T-cell (primary cell): ENCODE measurements around the gene FLVCR2. TPM values are rescaled to one million over a fixed set of nuclear protein-coding genes. Genes with fewer than 3 reads are reported as not detected.

Experiments
- ATAC-seq, 4 experiments: fragments of 200-7000 bp in 3 of 4; fragments of 150-1000 bp in 1 of 4; cut with Tn5 transposase; replicated peaks in 1 of 4; 1 replicate in 3 of 4; 2 replicates in 1 of 4; pipeline ENCODE4 v1.10.0; 2021; ENCODE audit warnings: moderate library complexity in 3 of 4, mild to moderate bottlenecking in 2 of 4, moderate number of reproducible peaks in 1 of 4
- CTCF ChIA-PET, 2 donors: fragments of 300-600 bp; sonication (Branson Sonifier 250); formaldehyde crosslinking; loops; one replicate each; lab custom pipeline; 2022; ENCODE audit warnings: antibody characterized with exemption in 2 of 2; lab: Charles Lee
- POLR2A ChIA-PET, 2 donors: fragments of 300-600 bp; sonication (Branson Sonifier 250); formaldehyde crosslinking; loops; one replicate each; lab custom pipeline; 2022; ENCODE audit warnings: antibody characterized with exemption in 2 of 2; lab: Charles Lee
- DNase-seq, 35 experiments: peaks; one replicate each; pipeline versions ENCODE4 v3.0.0 to v3.0.0-alpha.2; 2013 to 2023
- H3K27ac ChIP-seq: one replicate; pipeline ENCODE4 v1.5.1; 2013; ENCODE audit warnings: low read length
- H3K27me3 ChIP-seq, 2 experiments: replicated peaks in 1 of 2; 1 replicate in 1 of 2; 2 replicates in 1 of 2; pipeline versions ENCODE4 v1.6.1 to v1.7.0; 2013; ENCODE audit warnings: low read length in 1 of 2, mixed read lengths in 1 of 2; ENCODE audit not compliant: control insufficient read depth in 2 of 2, insufficient read depth in 2 of 2; ENCODE audit errors: extremely low read depth in 1 of 2
- H3K36me3 ChIP-seq, 2 donors: 1 replicate in 1 of 2; 2 replicates in 1 of 2; pipeline versions ENCODE4 v1.6.1 to v1.7.0; 2013; ENCODE audit warnings: low read length in 1 of 2; ENCODE audit not compliant: control insufficient read depth in 2 of 2, insufficient read depth in 1 of 2; ENCODE audit errors: extremely low read depth in 1 of 2
- H3K4me1 ChIP-seq, 2 experiments: 1 replicate in 1 of 2; 2 replicates in 1 of 2; pipeline versions ENCODE4 v1.6.1 to v1.7.0; 2013; ENCODE audit warnings: low read length in 2 of 2, mixed read lengths in 1 of 2; ENCODE audit not compliant: insufficient read depth in 2 of 2, control insufficient read depth in 1 of 2; ENCODE audit errors: extremely low read depth in 1 of 2
- H3K4me3 ChIP-seq, 2 donors: 1 replicate in 1 of 2; 2 replicates in 1 of 2; pipeline versions ENCODE4 v1.5.1 to v1.7.0; 2013; ENCODE audit warnings: mild to moderate bottlenecking in 2 of 2, low read length in 1 of 2, moderate library complexity in 1 of 2; ENCODE audit not compliant: control insufficient read depth in 1 of 2; ENCODE audit errors: extremely low read depth in 1 of 2
- H3K9me3 ChIP-seq: 2 replicates; pipeline ENCODE4 v1.7.0; 2013
- H3K27ac Mint-ChIP-seq, 2 donors: one replicate each; pipeline ENCODE4 v1.8.0; 2020 to 2021; ENCODE audit warnings: mild to moderate bottlenecking in 2 of 2, mixed read lengths in 2 of 2
- H3K27me3 Mint-ChIP-seq, 2 donors: one replicate each; pipeline ENCODE4 v1.8.0; 2021 to 2022; ENCODE audit warnings: mixed read lengths in 2 of 2
- H3K36me3 Mint-ChIP-seq: one replicate; pipeline ENCODE4 v1.8.0; 2021; ENCODE audit warnings: mixed read lengths
- H3K4me1 Mint-ChIP-seq, 3 donors: one replicate each; pipeline ENCODE4 v1.8.0; 2020 to 2022; ENCODE audit warnings: mixed read lengths in 3 of 3, mild to moderate bottlenecking in 1 of 3
- H3K4me3 Mint-ChIP-seq, 3 donors: one replicate each; pipeline ENCODE4 v1.8.0; 2020 to 2022; ENCODE audit warnings: mild to moderate bottlenecking in 3 of 3, mixed read lengths in 3 of 3, moderate library complexity in 3 of 3
- H3K9me3 Mint-ChIP-seq, 3 donors: one replicate each; pipeline ENCODE4 v1.8.0; 2020 to 2022; ENCODE audit warnings: mixed read lengths in 3 of 3
- WGBS: methylation state at CpG from one replicate; pipeline ENCODE4 v1.1.5; 2013; ENCODE audit warnings: missing lambda C conversion rate; ENCODE audit not compliant: insufficient coverage; 5-methylcytosine and 5-hydroxymethylcytosine counted together
- total RNA-seq, 35 experiments: library from RNA in 6 of 35; stranded (reverse) in 6 of 35; fragments of 120-200 nt in 1 of 35; gene quantifications; one replicate each; pipeline versions ENCODE4 v1.2.1 to v1.2.4 and lab custom pipeline; 2013 to 2026

The FLVCR2 gene
- total RNA-seq, 5 donors from 2014 or later (not counting 1 experiment from before 2014, with no cell fraction given), result 1.1 to 7.1 (median 3.1) TPM

- no peak for DNase-seq
- Mint-ChIP-seq H3K36me3 (peaks cover 44% of the 10 kb centered on the region), H3K27me3 (no peaks in the 10 kb centered on the region), H3K27ac (no peak overlapping the region), H3K9me3 (no peaks in the 10 kb centered on the region), H3K4me1 (no peaks in the 10 kb centered on the region), H3K4me3 (no peak overlapping the region)
- Histone ChIP-seq H3K27ac (no peak overlapping the region), H3K9me3 (no peaks in the 10 kb centered on the region), H3K4me1 (no peaks in the 10 kb centered on the region), H3K36me3 (peaks cover 4 to 36% of the 10 kb centered on the region in 2 donors), H3K4me3 (no peak overlapping the region), H3K27me3 (no peaks in the 10 kb centered on the region)
- ChIA-PET CTCF (no interaction called here), POLR2A (no interaction called here)
- ATAC-seq, result no peak
These were observed 66.6 kb downstream of the FLVCR2 start for GRCh38 chr14:75645056-75645455.

GRCh38 chr14:75646762-75647161, 68.3 kb downstream of the FLVCR2 start:
- POLR2A ChIA-PET, result no interaction called here
- H3K36me3 ChIP-seq, result peaks cover 14 to 53% of the 10 kb centered on the region in 2 donors
- no peaks in the 10 kb centered on the region for H3K4me1 Mint-ChIP-seq
- H3K9me3 Mint-ChIP-seq, result no peaks in the 10 kb centered on the region
- 96% methylated on average over 5 of the region's 6 CpGs for WGBS
- H3K27ac ChIP-seq, result no peak overlapping the region
- no peak overlapping the region for H3K4me3 ChIP-seq
- CTCF ChIA-PET, result interaction anchor here in 1 of 2 donors (0.6 kb wide), 1 partner anchor 338 kb away, joined by 6 read pairs; no protein-coding TSS in a partner anchor
- H3K4me3 Mint-ChIP-seq, result no peak overlapping the region
- no peaks in the 10 kb centered on the region for H3K27me3 Mint-ChIP-seq
- no peaks in the 10 kb centered on the region for H3K4me1 ChIP-seq
- no peaks in the 10 kb centered on the region for H3K27me3 ChIP-seq
- DNase-seq (no peak), ATAC-seq (no peak)
- H3K36me3 Mint-ChIP-seq, result peaks cover 43% of the 10 kb centered on the region
- H3K9me3 ChIP-seq, result no peaks in the 10 kb centered on the region
- peak overlapping the region in 1 of 2 donors; percentile 16 for H3K27ac Mint-ChIP-seq

- Mint-ChIP-seq H3K36me3 (peaks cover 50% of the 10 kb centered on the region), H3K4me3 (no peak overlapping the region), H3K27ac (no peak overlapping the region), H3K9me3 (no peaks in the 10 kb centered on the region), H3K4me1 (no peaks in the 10 kb centered on the region), H3K27me3 (no peaks in the 10 kb centered on the region)
- ChIA-PET CTCF (no interaction called here), POLR2A (no interaction called here)
- Histone ChIP-seq H3K4me3 (no peak overlapping the region), H3K27ac (no peak overlapping the region), H3K27me3 (no peaks in the 10 kb centered on the region), H3K9me3 (no peaks in the 10 kb centered on the region), H3K36me3 (peaks cover 14 to 62% of the 10 kb centered on the region in 2 donors), H3K4me1 (no peaks in the 10 kb centered on the region)
- no peak for ATAC-seq
- WGBS, result 100% methylated on average over 1 of the region's 3 CpGs
- DNase-seq, result no peak
These were observed 69.2 kb downstream of the FLVCR2 start for GRCh38 chr14:75647640-75648039.

- H3K27ac ChIP-seq, result no peak overlapping the region
- 91% methylated on average over 6 of the region's 9 CpGs for WGBS
These were observed 69.8 kb downstream of the FLVCR2 start for GRCh38 chr14:75648066-75648838.

GRCh38 chr14:75649337-75649736, 70.9 kb downstream of the FLVCR2 start:
- peaks cover 51% of the 10 kb centered on the region for H3K36me3 Mint-ChIP-seq
- H3K27ac Mint-ChIP-seq, result no peak overlapping the region
- POLR2A ChIA-PET, result no interaction called here

More at GRCh38 chr14:75648066-75648838, 69.8 kb downstream of the FLVCR2 start:
- peaks cover 53% of the 10 kb centered on the region for H3K36me3 Mint-ChIP-seq
- CTCF ChIA-PET, result no interaction called here
- Histone ChIP-seq H3K9me3 (no peaks in the 10 kb centered on the region), H3K27me3 (no peaks in the 10 kb centered on the region), H3K4me1 (no peaks in the 10 kb centered on the region), H3K4me3 (no peak overlapping the region), H3K36me3 (peaks cover 14 to 66% of the 10 kb centered on the region in 2 donors)
- no peak overlapping the region for H3K4me3 Mint-ChIP-seq
- H3K27ac Mint-ChIP-seq, result no peak overlapping the region
- no peaks in the 10 kb centered on the region for H3K9me3 Mint-ChIP-seq
- DNase-seq (no peak), ATAC-seq (no peak)
- POLR2A ChIA-PET, result no interaction called here
- H3K27me3 Mint-ChIP-seq, result no peaks in the 10 kb centered on the region
- H3K4me1 Mint-ChIP-seq, result no peaks in the 10 kb centered on the region

GRCh38 chr14:75649773-75650172, 71.4 kb downstream of the FLVCR2 start:
- no peak overlapping the region for H3K4me3 ChIP-seq
- ATAC-seq, result no peak
- no peak overlapping the region for H3K27ac ChIP-seq
- ChIA-PET CTCF (interaction anchor here (0.6 to 1.2 kb wide), 2 partner anchors 72 kb away, joined by 3 to 5 read pairs; no protein-coding TSS in a partner anchor), POLR2A (no interaction called here)
- Mint-ChIP-seq H3K36me3 (peaks cover 51% of the 10 kb centered on the region), H3K27ac (no peak overlapping the region), H3K4me1 (peaks cover 0 to 6% (median 3%) of the 10 kb centered on the region in 3 donors), H3K9me3 (no peaks in the 10 kb centered on the region), H3K27me3 (no peaks in the 10 kb centered on the region), H3K4me3 (no peak overlapping the region)
- H3K27me3 ChIP-seq, result no peaks in the 10 kb centered on the region
- WGBS, result 100% methylated on average over 1 of the region's 1 CpG
- H3K36me3 ChIP-seq, result peaks cover 18 to 75% of the 10 kb centered on the region in 2 donors
- H3K4me1 ChIP-seq, result no peaks in the 10 kb centered on the region
- H3K9me3 ChIP-seq, result no peaks in the 10 kb centered on the region
- no peak for DNase-seq

More at GRCh38 chr14:75649337-75649736, 70.9 kb downstream of the FLVCR2 start:
- DNase-seq (no peak), ATAC-seq (no peak)
- no peaks in the 10 kb centered on the region for H3K4me1 ChIP-seq
- H3K9me3 Mint-ChIP-seq, result no peaks in the 10 kb centered on the region
- H3K9me3 ChIP-seq, result no peaks in the 10 kb centered on the region
- H3K27me3 ChIP-seq, result no peaks in the 10 kb centered on the region
- WGBS, result no CpG with 5 or more reads among the region's 1 CpG
- no peak overlapping the region for H3K27ac ChIP-seq
- CTCF ChIA-PET, result interaction anchor here (0.6 to 1.2 kb wide), 3 partner anchors 72 to 341 kb away, joined by 3 to 5 read pairs (median 5); no protein-coding TSS in a partner anchor
- H3K4me3 Mint-ChIP-seq, result no peak overlapping the region
- H3K36me3 ChIP-seq, result peaks cover 14 to 72% of the 10 kb centered on the region in 2 donors
- peaks cover 0 to 6% (median 3%) of the 10 kb centered on the region in 3 donors for H3K4me1 Mint-ChIP-seq
- no peaks in the 10 kb centered on the region for H3K27me3 Mint-ChIP-seq
- H3K4me3 ChIP-seq, result no peak overlapping the region
